ENCODE data around the gene SRGAP3.

DNA sequence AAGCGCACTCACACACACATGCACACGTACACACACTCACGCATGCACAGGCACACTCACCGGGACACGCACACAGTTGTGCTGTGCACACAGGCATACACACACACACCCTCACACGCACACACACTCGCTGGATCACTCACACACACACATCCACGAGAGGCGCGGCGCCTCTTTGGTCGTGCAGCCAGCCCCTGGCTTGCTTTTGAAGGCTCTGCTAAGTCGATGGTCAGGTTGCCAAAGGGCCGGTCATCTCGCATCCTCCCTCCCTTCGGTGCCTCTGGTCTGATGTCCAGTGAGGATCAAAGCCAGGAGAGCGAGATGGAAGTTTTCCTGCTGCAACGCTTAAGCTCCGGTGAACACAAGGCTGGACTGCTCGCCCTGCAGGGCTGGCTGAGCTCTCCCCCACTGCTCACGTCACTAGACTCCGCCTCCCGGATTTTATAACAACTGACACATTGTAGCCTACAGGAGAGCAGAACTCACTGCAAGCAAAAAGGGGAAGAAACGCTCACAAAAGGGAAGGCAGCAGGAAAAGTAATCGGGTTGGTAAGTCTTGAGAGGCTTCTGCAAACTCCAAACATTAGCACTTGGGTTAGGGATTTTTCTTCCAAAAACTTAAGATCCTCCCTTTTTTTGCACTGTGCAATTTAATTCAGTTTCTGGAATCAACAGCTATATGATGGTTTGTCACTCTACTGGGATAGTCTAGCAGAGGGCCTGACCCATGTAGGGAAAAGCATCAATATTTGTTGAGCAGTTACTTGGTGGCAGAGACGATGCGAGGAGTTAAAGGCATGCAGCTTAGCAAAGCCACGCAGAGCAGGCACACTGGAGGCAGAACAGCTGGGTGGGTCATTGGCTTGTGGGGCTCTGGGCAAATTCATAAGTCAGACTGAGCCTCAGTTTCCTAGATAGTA lies at the start of gene SRGAP3:
- TF ChIP-seq, protein P1, sequence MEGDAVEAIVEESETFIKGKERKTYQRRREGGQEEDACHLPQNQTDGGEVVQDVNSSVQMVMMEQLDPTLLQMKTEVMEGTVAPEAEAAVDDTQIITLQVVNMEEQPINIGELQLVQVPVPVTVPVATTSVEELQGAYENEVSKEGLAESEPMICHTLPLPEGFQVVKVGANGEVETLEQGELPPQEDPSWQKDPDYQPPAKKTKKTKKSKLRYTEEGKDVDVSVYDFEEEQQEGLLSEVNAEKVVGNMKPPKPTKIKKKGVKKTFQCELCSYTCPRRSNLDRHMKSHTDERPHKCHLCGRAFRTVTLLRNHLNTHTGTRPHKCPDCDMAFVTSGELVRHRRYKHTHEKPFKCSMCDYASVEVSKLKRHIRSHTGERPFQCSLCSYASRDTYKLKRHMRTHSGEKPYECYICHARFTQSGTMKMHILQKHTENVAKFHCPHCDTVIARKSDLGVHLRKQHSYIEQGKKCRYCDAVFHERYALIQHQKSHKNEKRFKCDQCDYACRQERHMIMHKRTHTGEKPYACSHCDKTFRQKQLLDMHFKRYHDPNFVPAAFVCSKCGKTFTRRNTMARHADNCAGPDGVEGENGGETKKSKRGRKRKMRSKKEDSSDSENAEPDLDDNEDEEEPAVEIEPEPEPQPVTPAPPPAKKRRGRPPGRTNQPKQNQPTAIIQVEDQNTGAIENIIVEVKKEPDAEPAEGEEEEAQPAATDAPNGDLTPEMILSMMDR (IDR thresholded peaks at IDR 0.05; ENCODE audit: poor library complexity), result peak; percentile 8
- no peak for TF ChIP-seq EZH2 (IDR thresholded peaks at IDR 0.05; ENCODE audit: borderline replicate concordance)
- TF ChIP-seq EZH2phosphoT487 (IDR thresholded peaks at IDR 0.05; ENCODE audit: low read depth, severe bottlenecking, unreplicated experiment), result no peak

All from hepatocyte (in vitro differentiated cells).